Measurements from ENCODE around the gene KCTD21. TPM values are rescaled to one million over a fixed set of nuclear protein-coding genes. Genes with fewer than 3 reads are reported as not detected.

KCTD21 gene
- total RNA-seq, 2 experiments from 2014 or later: 4.1 to 5.2 TPM

DNA sequence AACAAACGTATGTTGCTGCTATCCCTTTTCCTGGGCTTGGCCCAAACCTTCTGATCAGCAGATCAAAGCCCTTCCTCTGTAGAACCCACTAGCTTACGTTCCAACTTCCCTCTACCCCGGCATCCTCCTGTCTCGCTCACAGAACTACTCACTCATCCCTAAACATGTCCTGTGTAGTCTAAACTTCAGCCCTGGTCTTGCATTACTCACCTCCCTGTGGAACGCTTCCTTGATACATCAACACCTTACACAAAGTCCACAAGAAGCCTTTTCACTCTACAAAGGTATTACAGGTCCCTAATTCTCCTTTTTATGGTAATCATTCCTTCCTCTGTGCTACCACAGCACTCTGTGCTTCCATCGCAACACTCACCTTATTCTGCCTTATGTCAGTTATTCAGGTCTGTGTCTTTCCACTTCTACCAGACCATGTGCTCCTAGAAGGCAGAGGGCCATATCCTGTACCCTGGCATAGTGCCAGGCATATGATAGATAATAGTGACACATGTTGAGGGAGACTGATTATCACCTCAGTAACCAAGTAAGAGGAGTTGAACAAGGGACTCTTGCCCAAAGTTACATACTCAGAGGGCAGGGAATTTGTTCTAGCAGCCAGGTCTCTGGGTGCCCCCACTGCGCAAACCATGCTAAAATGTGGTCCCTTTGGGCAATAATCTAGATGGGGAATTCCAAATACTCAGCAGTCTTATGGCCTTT lies 41.9 kb upstream of the KCTD21 start:
- ATAC-seq (no peak), DNase-seq (no peak)
- no peaks in the 10 kb centered on the region for H3K9me3 Mint-ChIP-seq
- TF ChIP-seq, protein P1, sequence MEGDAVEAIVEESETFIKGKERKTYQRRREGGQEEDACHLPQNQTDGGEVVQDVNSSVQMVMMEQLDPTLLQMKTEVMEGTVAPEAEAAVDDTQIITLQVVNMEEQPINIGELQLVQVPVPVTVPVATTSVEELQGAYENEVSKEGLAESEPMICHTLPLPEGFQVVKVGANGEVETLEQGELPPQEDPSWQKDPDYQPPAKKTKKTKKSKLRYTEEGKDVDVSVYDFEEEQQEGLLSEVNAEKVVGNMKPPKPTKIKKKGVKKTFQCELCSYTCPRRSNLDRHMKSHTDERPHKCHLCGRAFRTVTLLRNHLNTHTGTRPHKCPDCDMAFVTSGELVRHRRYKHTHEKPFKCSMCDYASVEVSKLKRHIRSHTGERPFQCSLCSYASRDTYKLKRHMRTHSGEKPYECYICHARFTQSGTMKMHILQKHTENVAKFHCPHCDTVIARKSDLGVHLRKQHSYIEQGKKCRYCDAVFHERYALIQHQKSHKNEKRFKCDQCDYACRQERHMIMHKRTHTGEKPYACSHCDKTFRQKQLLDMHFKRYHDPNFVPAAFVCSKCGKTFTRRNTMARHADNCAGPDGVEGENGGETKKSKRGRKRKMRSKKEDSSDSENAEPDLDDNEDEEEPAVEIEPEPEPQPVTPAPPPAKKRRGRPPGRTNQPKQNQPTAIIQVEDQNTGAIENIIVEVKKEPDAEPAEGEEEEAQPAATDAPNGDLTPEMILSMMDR (IDR thresholded peaks at IDR 0.05): no peak
- H3K27me3 Mint-ChIP-seq: no peaks in the 10 kb centered on the region
- no peak overlapping the region for H3K27ac Mint-ChIP-seq
- intact Hi-C loops (cut with micrococcal nuclease): no loop called here
- H3K36me3 Mint-ChIP-seq (ENCODE audit: low read depth): no peaks in the 10 kb centered on the region
- CTCF ChIA-PET: interaction anchor here (1.0 kb wide), 1 partner anchor 334 kb away, joined by 3 read pairs; no protein-coding TSS in a partner anchor
- H3K4me1 Mint-ChIP-seq (ENCODE audit: low read depth): peaks cover 6% of the 10 kb centered on the region
- H3K4me3 Mint-ChIP-seq: no peak overlapping the region
- POLR2A ChIA-PET: no interaction called here

DNA sequence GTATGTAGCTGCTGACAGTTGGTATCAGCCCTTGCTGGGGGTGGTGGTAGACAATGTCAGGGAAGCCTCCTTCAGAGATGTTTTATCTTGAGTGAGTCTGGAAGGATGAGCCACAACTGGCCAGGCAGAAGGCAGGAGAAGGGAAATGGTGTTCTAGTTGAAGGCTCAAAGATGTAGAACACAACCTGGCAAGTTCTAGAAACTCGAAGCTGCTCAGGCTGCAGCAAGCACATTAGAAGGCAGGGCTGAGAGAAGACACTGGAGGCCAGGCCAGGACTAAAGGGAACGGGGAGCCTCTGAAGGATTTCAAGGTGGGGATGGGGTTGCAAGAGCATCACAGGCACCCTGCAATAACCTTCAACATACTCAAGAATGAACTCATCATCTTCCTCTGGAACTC lies 40.7 kb upstream of the KCTD21 start:
- ATAC-seq: no peak
- no peak overlapping the region for H3K27ac Mint-ChIP-seq
- ChIA-PET CTCF (interaction anchor here (1.0 kb wide), 1 partner anchor 9 kb away, joined by 3 read pairs; no protein-coding TSS in a partner anchor), POLR2A (no interaction called here)
- H3K9me3 Mint-ChIP-seq: no peaks in the 10 kb centered on the region
- H3K4me1 Mint-ChIP-seq (ENCODE audit: low read depth): peaks cover 6% of the 10 kb centered on the region
- no peak for DNase-seq
- H3K36me3 Mint-ChIP-seq (ENCODE audit: low read depth): no peaks in the 10 kb centered on the region
- TF ChIP-seq, protein P1 (IDR thresholded peaks at IDR 0.05): no peak
- intact Hi-C loops (cut with micrococcal nuclease): loop anchor here (10.0 kb wide), 3 partner anchors 56 to 336 kb away; partner anchors contain the start of gene GAB2
- no peak overlapping the region for H3K4me3 Mint-ChIP-seq
- no peaks in the 10 kb centered on the region for H3K27me3 Mint-ChIP-seq

DNA sequence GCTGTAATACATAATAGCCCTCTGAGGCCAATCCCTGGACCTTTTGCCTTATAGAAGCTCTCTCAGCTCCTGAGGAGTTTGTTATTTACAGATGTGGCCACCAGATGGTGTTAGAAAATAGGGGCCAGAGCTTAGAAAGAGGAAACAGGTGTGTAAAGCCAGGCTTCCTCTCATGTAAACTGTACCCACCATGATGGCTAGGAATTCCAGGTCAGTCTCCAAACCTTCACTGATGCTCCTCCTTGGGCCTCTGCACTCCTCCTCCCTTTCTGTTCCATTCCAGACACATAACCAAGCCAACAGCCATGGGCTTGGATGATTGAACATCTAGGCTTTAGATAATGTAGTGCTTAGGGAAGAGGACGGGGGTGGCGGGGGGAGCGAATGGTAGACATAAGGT lies 40.0 kb upstream of the KCTD21 start:
- no peak for ATAC-seq
- Mint-ChIP-seq H3K27me3 (no peaks in the 10 kb centered on the region), H3K4me1 (ENCODE audit: low read depth) (peaks cover 8% of the 10 kb centered on the region), H3K27ac (no peak overlapping the region), H3K9me3 (no peaks in the 10 kb centered on the region), H3K36me3 (ENCODE audit: low read depth) (no peaks in the 10 kb centered on the region), H3K4me3 (no peak overlapping the region)
- intact Hi-C loops (cut with micrococcal nuclease): loop anchor here (10.0 kb wide), 3 partner anchors 56 to 336 kb away; partner anchors contain the start of gene GAB2
- POLR2A ChIA-PET: no interaction called here
- TF ChIP-seq, protein P1 (IDR thresholded peaks at IDR 0.05): peak; percentile 53
- CTCF ChIA-PET: interaction anchor here (0.9 to 2.2 kb wide), 13 partner anchors 9 to 357 kb away, joined by 3 to 19 read pairs (median 3); no protein-coding TSS in a partner anchor
- DNase-seq: peak; percentile 28

DNA sequence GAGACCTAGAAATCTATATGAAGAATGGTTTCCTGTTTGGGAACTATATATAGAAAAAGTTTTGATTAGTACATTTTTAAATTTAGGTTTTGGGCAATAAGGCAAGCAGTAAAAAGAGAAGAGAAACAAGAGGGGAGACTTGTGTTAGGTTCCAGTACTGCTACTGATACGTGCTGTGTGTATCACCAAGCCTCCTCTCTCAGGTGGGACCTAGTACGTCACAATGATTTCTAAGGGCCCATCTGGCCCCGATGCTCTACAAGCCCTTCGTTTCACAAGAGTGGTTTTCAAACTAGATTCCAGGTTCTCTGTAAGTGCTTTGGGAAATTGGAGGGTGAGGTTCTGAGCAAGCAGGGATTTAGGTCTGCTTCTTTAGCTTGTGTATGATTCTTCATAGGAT lies 39.5 kb upstream of the KCTD21 start:
- H3K4me1 Mint-ChIP-seq (ENCODE audit: low read depth): peaks cover 9% of the 10 kb centered on the region
- DNase-seq (no peak), ATAC-seq (no peak)
- POLR2A ChIA-PET: interaction anchor here (0.7 kb wide), 1 partner anchor 17 kb away, joined by 4 read pairs; no protein-coding TSS in a partner anchor
- CTCF ChIA-PET: interaction anchor here (0.9 to 2.2 kb wide), 13 partner anchors 8 to 358 kb away, joined by 3 to 19 read pairs (median 3); no protein-coding TSS in a partner anchor
- no peaks in the 10 kb centered on the region for H3K36me3 Mint-ChIP-seq (ENCODE audit: low read depth)
- no peak overlapping the region for H3K27ac Mint-ChIP-seq
- intact Hi-C loops (cut with micrococcal nuclease): loop anchor here (10.0 kb wide), 3 partner anchors 57 to 337 kb away; partner anchors contain the start of gene GAB2
- H3K27me3 Mint-ChIP-seq: no peaks in the 10 kb centered on the region
- TF ChIP-seq, protein P1 (IDR thresholded peaks at IDR 0.05): no peak
- H3K4me3 Mint-ChIP-seq: no peak overlapping the region
- H3K9me3 Mint-ChIP-seq: no peaks in the 10 kb centered on the region
